ENCODE data around the gene TIMMDC1.

Gene TIMMDC1, protein sequence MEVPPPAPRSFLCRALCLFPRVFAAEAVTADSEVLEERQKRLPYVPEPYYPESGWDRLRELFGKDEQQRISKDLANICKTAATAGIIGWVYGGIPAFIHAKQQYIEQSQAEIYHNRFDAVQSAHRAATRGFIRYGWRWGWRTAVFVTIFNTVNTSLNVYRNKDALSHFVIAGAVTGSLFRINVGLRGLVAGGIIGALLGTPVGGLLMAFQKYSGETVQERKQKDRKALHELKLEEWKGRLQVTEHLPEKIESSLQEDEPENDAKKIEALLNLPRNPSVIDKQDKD

DNA sequence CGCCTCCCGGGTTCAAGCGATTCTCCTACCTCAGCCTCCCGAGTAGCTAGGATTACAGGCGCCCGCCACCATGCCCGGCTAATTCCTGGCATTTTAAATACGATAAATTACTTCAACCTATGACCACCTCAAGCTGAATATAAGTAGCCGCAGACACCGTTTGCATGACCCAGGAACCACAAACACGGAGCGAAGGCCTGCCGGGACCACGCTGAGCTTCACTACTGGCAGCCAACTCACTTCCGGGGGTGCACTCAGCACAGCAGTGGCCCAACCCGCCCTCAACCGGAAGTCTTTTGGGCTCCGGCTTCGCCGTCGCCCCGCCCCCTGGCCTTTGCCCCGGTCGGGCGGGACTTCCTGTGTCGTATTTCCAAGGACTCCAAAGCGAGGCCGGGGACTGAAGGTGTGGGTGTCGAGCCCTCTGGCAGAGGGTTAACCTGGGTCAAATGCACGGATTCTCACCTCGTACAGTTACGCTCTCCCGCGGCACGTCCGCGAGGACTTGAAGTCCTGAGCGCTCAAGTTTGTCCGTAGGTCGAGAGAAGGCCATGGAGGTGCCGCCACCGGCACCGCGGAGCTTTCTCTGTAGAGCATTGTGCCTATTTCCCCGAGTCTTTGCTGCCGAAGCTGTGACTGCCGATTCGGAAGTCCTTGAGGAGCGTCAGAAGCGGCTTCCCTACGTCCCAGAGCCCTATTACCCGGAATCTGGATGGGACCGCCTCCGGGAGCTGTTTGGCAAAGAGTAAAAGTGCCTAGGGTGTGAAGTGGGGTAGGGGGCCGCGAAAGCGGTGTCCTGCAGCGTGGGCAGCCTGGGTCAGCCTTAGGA is at the start of gene TIMMDC1:
TIMMDC1 (plus strand) TSS at position 362 of the 826 bp plus-strand sequence; CDS start at position 549, 187 bp downstream.
- peak; percentile 49 to 98 (median 94) for DNase-seq

DNA sequence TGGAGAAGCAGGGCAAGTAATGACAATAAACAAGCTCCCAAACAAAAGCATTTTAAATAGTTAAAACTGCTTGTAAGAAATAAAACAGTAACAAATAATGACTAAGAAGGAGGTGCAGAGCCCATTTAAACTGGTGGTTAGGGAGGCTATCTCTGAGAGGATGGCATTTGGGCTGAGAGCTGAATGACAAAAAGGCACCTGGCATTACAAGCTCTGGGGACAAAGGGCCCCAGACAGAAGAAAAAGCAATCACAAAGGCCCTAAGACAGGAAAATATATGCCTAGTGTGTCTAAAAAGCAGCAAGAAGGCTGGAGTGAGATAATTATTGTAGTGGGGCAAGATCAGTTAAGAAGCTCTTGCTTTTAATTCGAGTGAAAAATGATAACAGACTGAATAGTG is 44.5 kb upstream of the TIMMDC1 start:
- DNase-seq: no peak

DNA sequence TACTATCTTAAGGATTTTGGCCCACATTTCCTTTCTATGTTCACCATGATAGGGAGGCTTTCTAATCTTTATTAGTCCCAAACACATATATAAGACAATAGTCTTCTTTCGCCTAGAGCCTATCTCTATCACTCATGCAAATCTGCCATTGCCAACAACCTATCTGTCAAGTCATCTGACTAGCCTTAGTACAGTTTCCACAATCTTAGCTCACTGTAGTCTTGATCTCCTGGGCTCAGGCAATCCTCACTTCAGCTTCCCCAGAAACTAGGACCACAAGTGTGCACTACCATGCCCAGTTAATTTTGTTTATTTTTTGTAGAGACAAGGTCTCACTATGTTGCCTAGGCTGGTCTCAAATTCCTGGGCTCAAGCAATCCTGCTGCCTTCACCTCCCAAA is 41.9 kb upstream of the TIMMDC1 start:
- no peak for DNase-seq

DNA sequence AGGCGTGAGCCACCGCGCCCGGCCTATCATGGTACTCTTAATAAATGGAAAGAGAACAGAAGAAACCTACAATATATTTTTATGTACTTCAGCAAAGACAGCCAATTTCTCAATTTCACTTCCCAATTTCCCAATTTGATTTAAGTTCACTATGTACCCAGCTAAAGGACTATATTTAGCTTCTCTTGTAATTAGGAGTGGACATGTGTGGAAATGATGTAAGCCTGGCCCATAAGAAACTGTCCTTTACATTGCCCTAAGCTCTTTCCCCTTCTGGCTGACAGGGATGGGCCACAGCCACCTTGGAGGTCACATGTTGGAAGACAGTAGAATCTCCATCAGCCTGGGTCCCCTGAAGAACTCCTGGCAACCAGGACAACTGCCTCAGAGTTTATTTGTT is 41.1 kb upstream of the TIMMDC1 start:
- DNase-seq: no peak

DNA sequence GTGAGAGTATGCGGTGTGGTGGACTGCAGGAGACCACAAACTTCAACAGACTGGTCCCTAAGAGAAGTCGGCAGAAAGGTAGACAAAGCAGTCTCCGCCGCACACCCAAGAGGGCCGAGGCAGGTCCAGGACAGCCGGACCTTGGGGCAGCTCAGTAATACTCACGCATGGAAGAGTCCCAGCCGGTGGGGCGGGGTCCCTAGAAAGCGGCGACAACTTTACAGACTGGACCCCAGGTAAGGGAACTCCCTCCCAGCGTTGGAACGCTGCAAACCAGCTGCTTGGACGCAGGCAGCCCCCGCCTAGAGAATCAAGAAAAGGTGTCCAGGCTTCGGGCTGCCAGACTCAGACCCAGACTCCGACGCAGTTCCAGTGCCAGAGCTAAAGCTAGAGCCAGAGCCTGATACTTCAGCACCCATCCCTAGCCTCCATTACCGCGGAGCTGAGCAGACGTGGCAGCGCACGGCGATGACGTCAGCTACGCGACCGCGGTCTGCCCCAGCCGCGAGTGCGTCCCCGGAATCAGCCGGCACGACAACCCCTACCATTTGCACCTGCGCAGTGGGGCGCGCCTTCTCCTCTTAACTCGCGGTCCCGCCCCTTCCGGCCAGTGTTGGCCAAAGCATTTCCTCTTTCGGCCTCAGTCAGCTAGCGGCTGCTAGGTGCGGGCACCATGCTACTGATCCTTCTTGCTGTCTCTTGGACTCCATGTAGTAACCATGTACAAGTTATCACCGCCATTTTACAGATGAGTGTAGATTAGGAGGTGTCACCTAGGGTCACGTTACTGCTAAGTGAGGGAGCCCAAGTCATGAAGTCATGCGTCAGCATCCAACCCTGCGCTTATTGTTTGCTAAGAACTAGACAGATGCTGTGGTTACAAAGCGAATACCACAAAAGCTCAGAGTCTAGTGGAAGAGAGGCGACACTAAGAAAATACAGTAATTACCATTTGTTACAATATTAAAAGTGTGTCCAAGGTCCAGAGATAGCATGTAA is 34.9 kb upstream of the TIMMDC1 start, which contains the start of gene TMEM39A:
TMEM39A (minus strand) TSS at position 445 of the 999 bp plus-strand sequence. CDS start 1,541 bp downstream, outside the sequence.
- DNase-seq: peak; percentile 88 to 100 (median 97)

DNA sequence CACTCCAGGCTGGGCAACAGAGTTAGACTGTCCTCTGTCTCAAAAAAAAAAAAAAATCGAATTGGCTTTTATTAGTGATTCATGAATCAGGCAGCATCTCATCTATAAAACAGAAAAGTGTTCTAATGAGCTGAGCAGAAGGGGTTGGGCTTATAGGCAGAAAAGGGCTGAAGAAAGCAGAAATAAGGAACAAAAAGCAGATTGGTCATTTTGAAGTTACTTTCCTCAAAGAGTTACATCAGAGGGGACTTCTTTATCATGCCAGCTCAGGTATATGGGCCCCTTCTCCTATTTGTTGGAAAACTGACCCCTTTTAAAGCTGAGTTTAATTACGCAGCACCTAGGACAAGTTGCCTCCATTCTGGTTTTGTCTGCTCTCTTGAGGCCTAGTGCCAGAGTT is 30.3 kb upstream of the TIMMDC1 start:
- DNase-seq: no peak

DNA sequence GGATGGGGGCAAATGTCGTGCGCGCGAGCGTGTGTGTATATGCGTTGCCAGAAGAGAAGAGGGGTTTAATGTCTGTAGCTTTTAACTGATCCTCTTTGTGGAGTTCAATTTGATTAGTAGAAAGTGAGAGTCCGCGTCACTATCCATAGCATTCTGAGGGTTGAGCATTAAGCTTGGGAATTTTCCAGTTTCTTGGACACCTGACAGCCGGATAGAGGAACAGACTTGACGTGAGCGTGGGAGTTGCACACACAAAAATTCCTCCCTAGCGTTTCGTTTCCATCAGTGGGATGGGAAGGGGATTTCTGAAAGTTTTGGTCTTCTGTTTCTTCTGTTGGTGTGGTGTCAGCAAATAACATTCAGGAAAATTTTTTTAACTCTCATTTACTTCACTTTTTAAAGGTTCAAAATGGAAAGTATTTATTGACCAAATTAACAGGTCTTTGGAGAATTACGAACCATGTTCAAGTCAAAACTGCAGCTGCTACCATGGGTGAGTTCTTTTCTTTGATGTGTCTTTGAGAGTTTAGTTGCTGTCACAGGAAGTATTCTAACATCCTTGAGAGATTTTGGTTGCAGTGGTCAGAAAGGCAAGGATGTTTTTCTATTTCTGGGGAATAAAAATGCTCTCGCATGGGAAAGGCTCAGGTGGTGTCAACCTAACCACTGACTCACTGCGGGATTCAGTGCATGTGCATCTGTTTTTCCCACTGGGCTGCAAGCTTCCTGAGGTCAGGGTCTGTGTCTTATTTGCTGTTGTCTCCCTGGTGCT is 28.7 kb upstream of the TIMMDC1 start:
- peak in 1 of 14 donors; percentile 60 for DNase-seq

DNA sequence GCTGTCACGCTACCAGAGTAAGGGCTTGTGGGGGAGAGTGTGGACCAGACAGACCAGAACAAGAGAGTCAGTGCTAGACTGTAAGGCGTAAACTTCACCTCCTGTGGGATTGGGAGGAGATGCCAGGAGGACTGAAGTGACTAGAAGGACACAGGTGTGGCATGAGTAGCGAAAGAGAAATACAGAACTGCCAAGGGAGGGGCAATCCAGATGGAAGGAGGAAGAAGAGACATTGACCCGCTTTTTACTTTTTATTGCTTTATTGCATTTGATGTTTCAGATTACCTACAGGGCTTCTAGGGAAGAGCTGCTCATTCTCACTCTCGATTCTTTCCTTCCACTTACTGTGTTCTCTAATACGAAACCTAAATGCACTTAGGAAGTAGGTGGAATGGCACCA is 27.5 kb upstream of the TIMMDC1 start:
- no peak for DNase-seq

DNA sequence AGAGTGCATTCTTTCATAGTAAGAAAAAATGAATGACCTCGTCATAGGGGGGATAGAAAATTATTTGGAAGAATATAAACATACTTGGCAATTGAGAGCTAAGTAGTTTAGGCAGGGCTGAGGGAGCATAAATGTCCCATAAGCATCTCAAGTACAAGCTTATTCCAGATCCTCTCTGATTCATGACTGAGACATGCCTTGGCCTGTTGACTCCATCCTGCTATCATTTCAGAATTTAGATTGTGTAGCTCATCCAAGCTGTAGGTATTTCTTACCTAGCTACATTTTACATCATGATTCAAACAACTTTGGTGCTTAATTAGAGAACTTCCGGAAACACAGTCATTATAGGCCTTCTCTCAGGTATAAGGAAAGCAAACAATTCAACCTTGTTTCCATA is 17.3 kb upstream of the TIMMDC1 start:
- DNase-seq: no peak

DNA sequence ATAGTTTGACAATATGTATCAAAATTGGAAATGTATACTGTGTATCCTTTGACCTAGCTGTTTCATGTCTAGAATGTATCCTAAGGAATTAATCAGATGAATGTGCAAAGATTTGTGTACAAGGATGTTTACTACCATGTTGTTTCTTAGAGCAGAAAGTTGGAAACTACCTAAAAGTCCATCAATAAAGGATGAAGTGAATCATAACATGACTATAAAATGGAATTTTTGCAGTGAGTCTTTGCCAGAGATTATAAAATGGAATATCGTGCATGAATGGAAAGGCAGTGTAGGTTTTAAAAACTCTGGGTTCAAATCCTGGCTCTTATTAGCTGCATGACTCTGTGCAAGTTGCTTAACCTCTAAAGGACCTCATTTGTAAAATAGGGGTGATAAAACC is 15.2 kb upstream of the TIMMDC1 start:
- DNase-seq: no peak

DNA sequence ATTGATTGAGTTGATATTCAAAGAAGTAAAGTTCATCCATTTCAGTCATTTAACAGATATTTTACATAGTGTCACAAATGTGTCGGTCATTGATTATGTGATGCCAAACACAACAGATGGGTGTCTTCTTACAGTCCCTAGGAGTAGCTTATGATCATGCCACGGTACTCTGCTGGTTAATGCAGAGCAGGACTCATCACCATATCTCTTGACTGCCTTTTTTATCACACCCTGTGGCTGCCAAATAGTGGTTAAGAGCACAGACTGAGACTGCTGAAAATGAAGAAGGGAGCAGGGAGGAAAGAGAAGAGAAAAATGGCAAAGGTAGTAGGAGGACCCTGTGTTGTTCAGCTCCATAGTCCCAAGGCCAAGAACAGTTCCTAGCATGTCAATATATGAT is 12.8 kb upstream of the TIMMDC1 start:
- DNase-seq: no peak

DNA sequence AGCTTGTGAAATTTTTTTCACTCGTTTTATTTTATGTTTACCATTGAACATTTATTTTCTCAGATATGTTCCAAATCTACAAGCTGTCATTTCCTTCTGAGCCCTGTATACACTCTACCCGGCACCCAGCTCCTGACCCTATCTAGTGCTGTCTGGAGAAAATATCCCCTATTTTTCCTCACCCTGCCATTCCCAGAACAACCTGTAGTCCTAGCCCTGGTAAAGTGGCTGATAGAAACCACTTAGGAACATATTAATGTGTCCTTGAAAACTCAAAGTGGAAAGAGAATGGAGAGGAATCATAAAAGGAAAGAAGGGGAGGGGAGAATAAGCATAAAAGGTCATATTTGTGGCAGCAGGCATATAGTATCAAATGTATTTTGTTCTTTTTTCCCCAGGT is 8.2 kb upstream of the TIMMDC1 start:
- DNase-seq: no peak

DNA sequence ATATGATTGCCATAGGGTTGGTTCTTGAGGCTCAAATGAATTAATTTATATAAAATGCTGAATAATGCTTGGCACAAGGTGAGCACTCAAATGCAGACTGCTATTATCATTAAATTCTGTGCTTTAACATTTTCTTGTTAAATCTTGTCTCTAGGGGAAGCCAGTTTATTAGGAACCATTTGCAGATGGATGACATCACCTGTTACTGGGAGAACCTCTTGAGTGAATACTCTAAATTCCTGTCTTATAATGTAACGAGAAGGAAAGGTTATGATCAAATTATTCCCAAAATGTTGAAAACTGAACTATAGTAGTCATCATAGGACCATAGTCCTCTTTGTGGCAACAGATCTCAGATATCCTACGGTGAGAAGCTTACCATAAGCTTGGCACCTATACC is 6.2 kb upstream of the TIMMDC1 start:
- DNase-seq: no peak

DNA sequence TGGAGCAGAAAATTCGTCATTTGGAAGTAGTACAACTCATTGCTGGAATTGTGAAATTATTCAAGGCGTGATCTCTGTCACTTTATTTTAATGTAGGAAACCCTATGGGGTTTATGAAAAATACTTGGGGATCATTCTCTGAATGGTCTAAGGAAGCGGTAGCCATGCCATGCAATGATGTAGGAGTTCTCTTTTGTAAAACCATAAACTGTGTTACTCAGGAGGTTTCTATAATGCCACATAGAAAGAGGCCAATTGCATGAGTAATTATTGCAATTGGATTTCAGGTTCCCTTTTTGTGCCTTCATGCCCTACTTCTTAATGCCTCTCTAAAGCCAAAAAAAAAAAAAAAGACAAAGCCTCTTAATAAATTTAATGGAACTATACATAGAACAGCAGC is 5.5 kb upstream of the TIMMDC1 start:
- DNase-seq: no peak

DNA sequence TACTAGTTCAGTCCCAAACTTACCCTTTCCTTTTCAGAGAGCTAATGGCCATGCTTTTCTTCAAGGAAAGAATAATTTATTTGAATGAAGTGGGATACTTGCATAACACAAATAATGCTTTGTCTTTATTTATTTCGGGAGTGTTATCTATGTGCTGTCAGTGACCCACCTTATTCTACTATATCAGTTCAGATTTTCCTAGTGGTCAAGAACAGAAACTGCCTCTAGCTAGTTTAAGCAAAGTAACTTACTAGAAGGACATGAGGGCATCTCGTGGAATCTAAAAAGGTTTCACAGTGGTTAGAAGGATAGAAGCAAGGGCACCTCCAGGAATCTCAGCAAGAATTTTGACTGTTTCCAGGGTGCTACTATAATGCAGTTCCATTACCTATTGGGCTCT is 3.8 kb upstream of the TIMMDC1 start:
- DNase-seq: no peak

DNA sequence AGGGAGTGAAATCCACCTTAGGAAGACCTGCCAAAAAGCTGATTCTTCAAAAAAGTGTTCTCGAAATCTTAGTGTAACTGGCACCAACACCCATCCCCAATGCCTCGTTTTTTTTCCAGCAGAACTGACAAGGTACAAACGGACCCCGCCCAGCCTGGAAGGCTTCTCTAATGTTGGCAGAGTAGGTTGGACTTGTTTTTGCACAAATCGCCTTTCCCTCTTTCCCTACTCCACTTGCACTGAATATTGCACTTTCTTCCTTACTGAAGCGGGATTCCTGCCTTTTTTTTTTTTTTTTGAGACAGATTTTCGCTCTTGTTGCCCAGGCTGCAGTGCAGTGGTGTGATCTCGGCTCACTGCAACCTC is 544 bp upstream of the TIMMDC1 start:
- peak in 2 of 14 donors; percentile 12 to 27 for DNase-seq

DNA sequence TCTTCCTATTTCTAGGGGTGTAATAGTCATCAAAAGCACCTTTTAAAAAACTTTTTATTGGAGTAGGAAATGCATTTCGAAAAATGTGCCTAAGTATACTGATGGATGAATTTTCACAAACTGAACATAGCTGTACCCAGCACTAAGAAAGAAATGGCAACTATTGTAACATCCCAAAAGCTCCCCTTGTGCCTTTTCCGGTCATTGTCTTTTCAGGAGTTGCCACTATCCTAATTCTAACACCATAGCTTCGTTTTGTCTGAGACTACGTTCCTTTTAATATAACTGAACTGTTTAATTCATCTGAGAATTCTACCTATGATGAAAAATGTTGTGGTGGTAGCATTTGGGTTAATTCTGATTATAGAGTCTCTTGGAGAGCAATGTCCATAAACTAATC is 1.9 kb downstream of the TIMMDC1 start:
- no peak for DNase-seq

DNA sequence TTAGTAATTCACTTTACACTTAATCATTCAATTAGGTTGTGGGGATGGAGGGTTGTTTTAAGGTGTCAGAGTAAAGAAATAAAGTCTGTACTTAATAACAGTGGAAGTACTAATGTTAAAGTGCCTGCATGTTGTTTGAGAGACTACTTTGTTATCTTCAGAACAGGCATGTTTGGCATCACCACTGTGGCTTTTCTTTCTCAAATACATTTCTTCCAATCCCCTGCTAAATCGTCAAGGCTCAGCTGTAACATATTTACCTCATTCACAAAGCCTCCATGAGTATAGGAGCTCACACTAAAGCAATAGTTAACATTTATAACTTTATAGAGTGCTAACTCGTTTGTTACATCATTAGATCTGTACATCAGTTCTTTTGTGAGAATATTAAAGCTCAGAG is 2.6 kb downstream of the TIMMDC1 start:
- no peak for DNase-seq

DNA sequence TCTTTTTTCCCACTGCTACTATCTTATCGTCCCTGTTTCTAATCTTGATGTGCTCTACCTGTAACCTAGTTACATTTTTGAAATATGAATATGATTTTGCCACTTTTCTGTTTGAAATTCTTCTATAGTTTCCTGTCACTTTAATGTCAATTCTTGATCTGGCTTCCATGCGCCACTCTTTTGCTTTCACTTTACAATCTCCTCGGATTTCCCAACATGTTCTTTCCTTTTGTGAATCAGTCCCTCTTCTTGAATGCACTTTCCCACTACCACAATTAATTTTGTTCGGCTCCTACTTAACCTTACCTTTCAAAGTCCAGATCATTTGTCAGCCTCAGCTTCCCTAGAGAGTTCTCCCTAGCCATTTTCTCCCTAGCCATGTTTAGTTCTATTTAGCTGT is 8.3 kb downstream of the TIMMDC1 start:
- DNase-seq: no peak

DNA sequence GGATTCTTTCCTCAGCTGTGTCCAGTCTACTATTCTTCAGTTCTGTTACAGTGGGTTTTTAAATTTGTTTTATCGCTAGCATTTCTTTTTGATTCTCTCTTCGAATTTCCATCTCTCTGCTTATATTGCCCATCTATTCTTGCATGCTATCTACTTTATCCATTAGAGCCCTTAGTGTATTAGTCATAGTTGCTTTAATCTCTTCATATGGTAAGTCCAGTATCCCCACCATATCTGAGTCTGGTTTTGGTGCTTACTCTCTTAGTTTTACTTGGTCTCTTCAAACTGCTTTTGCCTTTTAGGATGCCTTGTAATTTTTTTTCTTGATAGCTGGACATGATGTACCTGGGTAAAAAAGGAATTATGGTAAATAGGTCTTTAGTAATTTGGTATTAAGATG is 9.1 kb downstream of the TIMMDC1 start:
- DNase-seq: no peak

DNA sequence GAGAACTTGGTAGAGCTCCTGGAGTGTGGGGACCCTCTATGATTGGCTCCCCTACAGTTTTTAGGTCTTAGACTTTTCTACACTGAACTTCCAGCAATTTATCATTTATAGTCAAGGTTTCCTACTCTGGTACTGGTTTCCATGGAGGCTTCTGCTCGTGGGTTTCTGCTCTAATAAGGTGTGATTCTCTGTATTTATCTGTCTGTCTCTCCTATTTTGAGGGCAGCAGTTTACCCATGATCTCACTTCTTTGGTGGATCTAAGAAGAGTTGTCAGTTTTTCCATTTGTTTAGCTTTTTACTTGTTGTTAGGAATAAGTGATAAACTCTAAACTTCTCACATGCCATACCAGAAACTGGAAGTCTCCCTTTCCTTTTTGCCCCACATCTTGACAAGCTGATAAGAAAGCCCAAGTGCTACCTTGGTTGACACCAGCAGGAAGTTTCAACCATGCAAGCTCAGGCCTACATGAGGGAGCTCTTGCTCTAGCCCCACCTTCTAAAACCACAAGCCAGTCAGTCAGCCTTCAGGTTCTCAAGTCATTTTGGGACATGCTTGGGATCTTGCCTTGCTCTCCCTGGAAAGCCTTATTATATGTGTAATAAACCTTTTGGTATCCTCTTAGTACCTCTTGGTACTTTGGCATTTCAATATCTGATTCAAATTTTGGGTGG is 10.0 kb downstream of the TIMMDC1 start:
- DNase-seq: no peak

Measured in C1 segment of cervical spinal cord (tissue), 14 donors.